Activated CD8-positive, alpha-beta memory T cell treated with anti-CD3 and anti-CD28 coated beads for 48 hours (primary cell): ENCODE data around the gene SUGP1.
"Not testable (repeated sequence)": the region's sequence is repeated elsewhere in the genome, so short reads cannot be mapped to it uniquely, and the experiment has no call there.

Experiments
- DNase-seq, 3 experiments: peaks; one replicate each; pipeline ENCODE4 v3.0.0-alpha.2; 2020; ENCODE audit warnings: low read depth in 2 of 3, low spot score in 2 of 3

SUGP1 gene

GRCh38 chr19:19320361-19321140, at the start of gene SUGP1, which contains the start of gene MAU2:
Gene SUGP1 (minus strand): TSS chr19:19320509. CDS start chr19:19320496, 13 bp downstream.
Gene MAU2 (plus strand): TSS chr19:19320829. CDS start chr19:19320860, 31 bp downstream.
- peak; percentile 69 to 81 (median 77) for DNase-seq

- no peak for DNase-seq
Observed at GRCh38 chr19:19368087-19368486, 47.8 kb upstream of the SUGP1 start.

- peak; percentile 37 to 61 (median 42) for DNase-seq
Observed at GRCh38 chr19:19366434-19367396, 46.4 kb upstream of the SUGP1 start.

GRCh38 chr19:19362075-19362474, 41.8 kb upstream of the SUGP1 start:
- DNase-seq, result no peak

- peak; percentile 36 to 50 (median 46) for DNase-seq
Observed at GRCh38 chr19:19361075-19361594, 40.8 kb upstream of the SUGP1 start.

GRCh38 chr19:19356901-19357566, 36.7 kb upstream of the SUGP1 start:
- DNase-seq, result no peak

- no peak for DNase-seq
Observed at GRCh38 chr19:19356500-19356899, 36.2 kb upstream of the SUGP1 start.

- no peak for DNase-seq
Observed at GRCh38 chr19:19355606-19356139, 35.4 kb upstream of the SUGP1 start.

GRCh38 chr19:19354932-19355331, 34.6 kb upstream of the SUGP1 start:
- no peak for DNase-seq

- no peak for DNase-seq
Observed at GRCh38 chr19:19354007-19354406, 33.7 kb upstream of the SUGP1 start.

- DNase-seq, result no peak
Observed at GRCh38 chr19:19352823-19353222, 32.5 kb upstream of the SUGP1 start.

- DNase-seq, result not testable (repeated sequence)
Observed at GRCh38 chr19:19350756-19351155, 30.4 kb upstream of the SUGP1 start.

- no peak for DNase-seq
Observed at GRCh38 chr19:19349365-19349764, 29.1 kb upstream of the SUGP1 start.

- no peak for DNase-seq
Observed at GRCh38 chr19:19348266-19348665, 28.0 kb upstream of the SUGP1 start.

- no peak for DNase-seq
Observed at GRCh38 chr19:19347401-19348110, 27.2 kb upstream of the SUGP1 start.

- no peak for DNase-seq
Observed at GRCh38 chr19:19345970-19346369, 25.7 kb upstream of the SUGP1 start.

GRCh38 chr19:19345232-19345631, 24.9 kb upstream of the SUGP1 start:
- no peak for DNase-seq

GRCh38 chr19:19343762-19344161, 23.5 kb upstream of the SUGP1 start:
- no peak for DNase-seq

- DNase-seq, result no peak
Observed at GRCh38 chr19:19343016-19343362, 22.7 kb upstream of the SUGP1 start.
